Gastrocnemius medialis (tissue), 4 donors: ENCODE measurements around the gene BRMS1. TPM values are rescaled to one million over a fixed set of nuclear protein-coding genes. Genes with fewer than 3 reads are reported as not detected.
A peak's percentile ranks its signal among the peaks of the same experiment; 100 is the strongest.
"Not testable (repeated sequence)": the region's sequence is repeated elsewhere in the genome, so short reads cannot be mapped to it uniquely, and the experiment has no call there.

Source experiments
- ATAC-seq, 2 donors: fragments of 150-250 bp; one replicate each; pipeline ENCODE4 v1.9.1; 2016
- DNase-seq, 2 donors: peaks; one replicate each; pipeline ENCODE4 v3.0.0-alpha.2; 2019
- H3K27ac ChIP-seq, 4 donors: fragments of 200-600 bp; sonication (generic); 1 replicate in 1 of 4; 2 replicates in 3 of 4; pipeline ENCODE4 v1.5.1; 2016 to 2018; ENCODE audit warnings: mild to moderate bottlenecking in 2 of 4, moderate library complexity in 1 of 4
- H3K27me3 ChIP-seq, 3 donors: fragments of 200-600 bp; sonication (generic) in 2 of 3; 1 replicate in 1 of 3; 2 replicates in 2 of 3; pipeline versions ENCODE4 v1.5.1 to v1.6.0; 2016 to 2019; ENCODE audit warnings: mild to moderate bottlenecking in 1 of 3, moderate library complexity in 1 of 3
- H3K36me3 ChIP-seq, 2 donors: fragments of 200-600 bp; sonication (generic) in 1 of 2; one replicate each; pipeline ENCODE4 v1.5.1; 2017 to 2018
- H3K4me1 ChIP-seq, 2 donors: fragments of 200-600 bp; sonication (generic) in 1 of 2; one replicate each; pipeline ENCODE4 v1.5.1; 2016 to 2017; ENCODE audit warnings: mild to moderate bottlenecking in 2 of 2
- H3K4me3 ChIP-seq, 4 donors: fragments of 200-600 bp; sonication (generic) in 3 of 4; 1 replicate in 1 of 4; 2 replicates in 3 of 4; pipeline ENCODE4 v1.5.1; 2016 to 2019; ENCODE audit warnings: mild to moderate bottlenecking in 2 of 4
- H3K9me3 ChIP-seq, 3 donors: fragments of 200-600 bp; sonication (generic) in 2 of 3; 1 replicate in 1 of 3; 2 replicates in 2 of 3; pipeline ENCODE4 v1.5.1; 2016 to 2019
- CTCF ChIP-seq, 5 experiments: fragments of 450-650 bp in 3 of 5; fragments of 200-600 bp in 2 of 5; sonication (generic) in 2 of 5; IDR thresholded peaks in 4 of 5; conservative IDR thresholded peaks in 1 of 5; 1 replicate in 4 of 5; 2 replicates in 1 of 5; pipeline ENCODE4 v1.5.1; 2016 to 2019; ENCODE audit warnings: antibody characterized with exemption in 5 of 5, mild to moderate bottlenecking in 3 of 5, moderate library complexity in 3 of 5
- POLR2A ChIP-seq, 2 donors: fragments of 450-650 bp; IDR thresholded peaks; one replicate each; pipeline ENCODE4 v1.6.1; 2017; ENCODE audit warnings: antibody characterized with exemption in 2 of 2, mild to moderate bottlenecking in 2 of 2, moderate library complexity in 2 of 2
- in situ Hi-C, 4 donors: fragments of 200-750 bp; cut with MboI; loops; one replicate each; pipeline versions ENCODE4 v1.15.0 to v1.8.0; 2017; ENCODE audit warnings: low sequenced_read_pairs in 4 of 4
- intact Hi-C: fragments of 100-400 bp; cut with DNase I; formaldehyde crosslinking; loops from one replicate; pipeline ENCODE4 v1.15.1; 2023; ENCODE audit warnings: low total_unique reads
- total RNA-seq, 4 donors: library from RNA; depleted of rRNA; stranded (reverse); fragments of >200 nt; gene quantifications; one replicate each; pipeline versions ENCODE4 v1.1.0 to v1.2.3, GENCODE V29; 2016

BRMS1 gene
- total RNA-seq, 4 donors from 2014 or later: 40.1 to 73.5 (median 64.8) TPM

- peak in 1 of 2 donors; percentile 14 for ATAC-seq
Measured at GRCh38 chr11:66359662-66360087, 14.8 kb upstream of the BRMS1 start.

GRCh38 chr11:66350560-66351235 is 5.8 kb upstream of the BRMS1 start:
- intact Hi-C loops: not testable (repeated sequence)

More at GRCh38 chr11:66359662-66360087, 14.8 kb upstream of the BRMS1 start:
- Histone ChIP-seq H3K27ac (peak overlapping the region in 1 of 4 donors; percentile 98), H3K9me3 (no peaks in the 10 kb centered on the region), H3K27me3 (no peaks in the 10 kb centered on the region), H3K4me3 (no peak overlapping the region), H3K4me1 (peaks cover 0 to 5% of the 10 kb centered on the region in 2 donors), H3K36me3 (peaks cover 0 to 18% of the 10 kb centered on the region in 2 donors)
- intact Hi-C loops: no loop called here
- no peak for DNase-seq
- in situ Hi-C loops: no loop called here
- TF ChIP-seq CTCF (IDR thresholded peaks at IDR 0.05 in 4 of 5, conservative IDR thresholded peaks at IDR 0.05 in 1 of 5): no peak
- no peak for TF ChIP-seq POLR2A (IDR thresholded peaks at IDR 0.05)

GRCh38 chr11:66349084-66349386 is 4.1 kb upstream of the BRMS1 start:
- Histone ChIP-seq H3K4me1 (peaks cover 25 to 26% of the 10 kb centered on the region in 2 donors), H3K9me3 (no peaks in the 10 kb centered on the region), H3K4me3 (no peak overlapping the region), H3K27ac (peak overlapping the region in 1 of 4 donors; percentile 91), H3K27me3 (no peaks in the 10 kb centered on the region), H3K36me3 (no peaks in the 10 kb centered on the region)
- in situ Hi-C loops: no loop called here
- intact Hi-C loops: no loop called here
- TF ChIP-seq CTCF (IDR thresholded peaks at IDR 0.05 in 4 of 5, conservative IDR thresholded peaks at IDR 0.05 in 1 of 5): no peak
- TF ChIP-seq POLR2A (IDR thresholded peaks at IDR 0.05): no peak
- DNase-seq: no peak
- ATAC-seq: no peak

More at GRCh38 chr11:66350560-66351235, 5.8 kb upstream of the BRMS1 start:
- H3K9me3 ChIP-seq, ATAC-seq, H3K27ac ChIP-seq, H3K4me3 ChIP-seq, H3K36me3 ChIP-seq, DNase-seq, in situ Hi-C loops, H3K27me3 ChIP-seq: not testable (repeated sequence)
- H3K4me1 ChIP-seq: peaks cover 14 to 15% of the 10 kb centered on the region in 2 donors

GRCh38 chr11:66347425-66348276 is 2.7 kb upstream of the BRMS1 start, which contains the start of gene B4GAT1:
Gene B4GAT1, minus strand, starts transcription at chr11:66347629. Its CDS starts 84 bp downstream, at chr11:66347545.
- no peaks in the 10 kb centered on the region for H3K36me3 ChIP-seq
- H3K27me3 ChIP-seq: no peaks in the 10 kb centered on the region
- in situ Hi-C loops: no loop called here
- peaks cover 35 to 36% of the 10 kb centered on the region in 2 donors for H3K4me1 ChIP-seq
- intact Hi-C loops: loop anchor here (2.0 kb wide), 1 partner anchor 23 kb away; the partner anchor contains the start of gene SLC29A2
- DNase-seq (peak; percentile 69 to 86), ATAC-seq (peak; percentile 67 to 76)
- no peaks in the 10 kb centered on the region for H3K9me3 ChIP-seq
- H3K27ac ChIP-seq: peak within 1 kb of the TSS; percentile 80 to 91 (median 89)
- peak; percentile 31 to 42 for TF ChIP-seq POLR2A (IDR thresholded peaks at IDR 0.05)
- peak in 1 of 5 experiments; percentile 13 for TF ChIP-seq CTCF (IDR thresholded peaks at IDR 0.05 in 4 of 5, conservative IDR thresholded peaks at IDR 0.05 in 1 of 5)
- peak within 1 kb of the TSS; percentile 83 to 97 (median 90) for H3K4me3 ChIP-seq
